GM23248 (cell line): ENCODE results near the gene HAPLN2. TPM values are rescaled to one million over a fixed set of nuclear protein-coding genes. Genes with fewer than 3 reads are reported as not detected.
A peak's percentile ranks its signal among the peaks of the same experiment; 100 is the strongest.
"Not testable (repeated sequence)": the region's sequence is repeated elsewhere in the genome, so short reads cannot be mapped to it uniquely, and the experiment has no call there.

Experiments used
- DNase-seq: peaks from one replicate; pipeline ENCODE4 v3.0.0-alpha.2; 2015
- H2AFZ ChIP-seq: fragments of 200-600 bp; sonication (generic); 2 replicates; pipeline ENCODE4 v1.6.1; 2016; ENCODE audit warnings: antibody characterized with exemption
- H3F3A ChIP-seq: fragments of 200-600 bp; sonication (generic); 2 replicates; pipeline ENCODE4 v1.6.1; 2016; ENCODE audit warnings: mild to moderate bottlenecking, antibody characterized with exemption, mixed run types; ENCODE audit not compliant: insufficient read depth
- H3K27ac ChIP-seq: fragments of 200-600 bp; sonication (generic); 2 replicates; pipeline ENCODE4 v1.5.1; 2016; ENCODE audit warnings: mild to moderate bottlenecking
- H3K27me3 ChIP-seq: fragments of 200-600 bp; sonication (generic); replicated peaks from 2 replicates; pipeline ENCODE4 v1.6.1; 2016; ENCODE audit warnings: mild to moderate bottlenecking; ENCODE audit not compliant: insufficient read depth
- H3K36me3 ChIP-seq: fragments of 200-600 bp; sonication (generic); 2 replicates; pipeline ENCODE4 v1.6.1; 2016; ENCODE audit warnings: low read depth, mild to moderate bottlenecking
- H3K4me1 ChIP-seq: fragments of 200-600 bp; sonication (generic); 2 replicates; pipeline ENCODE4 v1.6.1; 2016; ENCODE audit warnings: mild to moderate bottlenecking; ENCODE audit not compliant: insufficient read depth
- H3K4me2 ChIP-seq: fragments of 200-600 bp; sonication (generic); one replicate; pipeline ENCODE4 v1.6.1; 2016; ENCODE audit warnings: mild to moderate bottlenecking; ENCODE audit not compliant: unreplicated experiment
- H3K4me3 ChIP-seq: fragments of 200-600 bp; sonication (generic); 2 replicates; pipeline ENCODE4 v1.5.1; 2016; ENCODE audit warnings: mild to moderate bottlenecking
- H3K79me2 ChIP-seq: fragments of 200-600 bp; sonication (generic); 2 replicates; pipeline ENCODE4 v1.6.1; 2016; ENCODE audit warnings: mild to moderate bottlenecking; ENCODE audit not compliant: insufficient read depth
- H3K9ac ChIP-seq: fragments of 200-600 bp; sonication (generic); 2 replicates; pipeline ENCODE4 v1.6.1; 2016; ENCODE audit warnings: mild to moderate bottlenecking
- H3K9me2 ChIP-seq: fragments of 200-600 bp; sonication (generic); 2 replicates; pipeline ENCODE4 v1.6.1; 2016; ENCODE audit warnings: mixed run types, mild to moderate bottlenecking, moderate library complexity; ENCODE audit not compliant: insufficient read depth
- H3K9me3 ChIP-seq: fragments of 200-600 bp; sonication (generic); one replicate; pipeline ENCODE4 v1.6.1; 2017; ENCODE audit warnings: low read depth
- H4K20me1 ChIP-seq: fragments of 200-600 bp; sonication (generic); 2 replicates; pipeline ENCODE4 v1.6.0; 2016; ENCODE audit not compliant: insufficient read depth
- EZH2 ChIP-seq: fragments of 200-600 bp; sonication (generic); IDR thresholded peaks from 2 replicates; pipeline ENCODE4 v1.6.1; 2018; ENCODE audit warnings: antibody characterized with exemption, mild to moderate bottlenecking; ENCODE audit not compliant: insufficient read depth, poor library complexity, severe bottlenecking
- EZH2phosphoT487 ChIP-seq: fragments of 200-600 bp; sonication (generic); IDR thresholded peaks from 2 replicates; pipeline ENCODE4 v1.6.1; 2018; ENCODE audit warnings: antibody characterized with exemption, moderate library complexity, mild to moderate bottlenecking, low read depth; ENCODE audit not compliant: insufficient read depth
- WGBS, 2 experiments: methylation state at CpG; one replicate each; pipeline ENCODE4 v1.1.6; 2015 to 2017; ENCODE audit warnings: low lambda C conversion rate in 2 of 2, low coverage in 1 of 2; ENCODE audit errors: missing lambda C conversion rate in 2 of 2; 5-methylcytosine and 5-hydroxymethylcytosine counted together
- in situ Hi-C: fragments of 300-500 bp; cut with MboI; formaldehyde crosslinking; loops from 2 replicates; pipeline ENCODE4 v1.15.0; 2020
- polyA plus RNA-seq: library from polyadenylated mRNA; unstranded; fragments of >200 nt; fragmentation: Nextera tagmentation; extraction: Ambion mirVana; gene quantifications from 2 replicates; pipeline ENCODE4 v1.2.1, GENCODE V29; 2016
- total RNA-seq: library from RNA; depleted of rRNA; stranded (reverse); fragments of >200 nt; shearing (Covaris generic); gene quantifications from 2 replicates; pipeline ENCODE4 v1.2.3, GENCODE V29; 2014

HAPLN2 gene
- total and polyA plus RNA-seq, 2 experiments from 2014 or later: not detected

- TF ChIP-seq EZH2: no peak
- no peak for TF ChIP-seq EZH2phosphoT487
- WGBS, 2 experiments: 17 to 18% methylated on average over 7 of the region's 7 CpGs
- H3K4me3 ChIP-seq: no peak overlapping the region
- H3K4me1 ChIP-seq: no peaks in the 10 kb centered on the region
- H3K27ac ChIP-seq: no peak overlapping the region
- H2AFZ ChIP-seq: no peak overlapping the region
- peak; percentile 85 for DNase-seq
- in situ Hi-C loops: loop anchor here (10.0 kb wide), 1 partner anchor 223 kb away; no protein-coding TSS in a partner anchor
- peaks cover 15% of the 10 kb centered on the region for H3K27me3 ChIP-seq
- no peaks in the 10 kb centered on the region for H3K79me2 ChIP-seq
- H4K20me1 ChIP-seq: no peaks in the 10 kb centered on the region
- H3K9ac ChIP-seq: no peak overlapping the region
- no peak overlapping the region for H3K4me2 ChIP-seq
- no peaks in the 10 kb centered on the region for H3F3A ChIP-seq
- no peaks in the 10 kb centered on the region for H3K9me2 ChIP-seq
- H3K9me3 ChIP-seq: no peaks in the 10 kb centered on the region
- no peaks in the 10 kb centered on the region for H3K36me3 ChIP-seq
These were observed 11.1 kb upstream of the HAPLN2 start for GRCh38 chr1:156608036-156608674.

- H2AFZ ChIP-seq: no peak overlapping the region
- no peaks in the 10 kb centered on the region for H3K36me3 ChIP-seq
- TF ChIP-seq EZH2: no peak
- TF ChIP-seq EZH2phosphoT487: no peak
- in situ Hi-C loops: loop anchor here (10.0 kb wide), 1 partner anchor 224 kb away; no protein-coding TSS in a partner anchor
- H3K4me2 ChIP-seq: no peak overlapping the region
- H3F3A ChIP-seq: no peaks in the 10 kb centered on the region
- no peaks in the 10 kb centered on the region for H3K9me3 ChIP-seq
- H3K27ac ChIP-seq: no peak overlapping the region
- no peaks in the 10 kb centered on the region for H3K79me2 ChIP-seq
- whole genome bisulfite sequencing, 2 experiments: 44 to 53% methylated on average over 6 of the region's 6 CpGs
- no peak overlapping the region for H3K4me3 ChIP-seq
- no peaks in the 10 kb centered on the region for H4K20me1 ChIP-seq
- H3K4me1 ChIP-seq: no peaks in the 10 kb centered on the region
- peaks cover 21% of the 10 kb centered on the region for H3K27me3 ChIP-seq
- no peak overlapping the region for H3K9ac ChIP-seq
- peak; percentile 34 for DNase-seq
- no peaks in the 10 kb centered on the region for H3K9me2 ChIP-seq
These were observed 10.2 kb upstream of the HAPLN2 start for GRCh38 chr1:156608981-156609380.

DNA sequence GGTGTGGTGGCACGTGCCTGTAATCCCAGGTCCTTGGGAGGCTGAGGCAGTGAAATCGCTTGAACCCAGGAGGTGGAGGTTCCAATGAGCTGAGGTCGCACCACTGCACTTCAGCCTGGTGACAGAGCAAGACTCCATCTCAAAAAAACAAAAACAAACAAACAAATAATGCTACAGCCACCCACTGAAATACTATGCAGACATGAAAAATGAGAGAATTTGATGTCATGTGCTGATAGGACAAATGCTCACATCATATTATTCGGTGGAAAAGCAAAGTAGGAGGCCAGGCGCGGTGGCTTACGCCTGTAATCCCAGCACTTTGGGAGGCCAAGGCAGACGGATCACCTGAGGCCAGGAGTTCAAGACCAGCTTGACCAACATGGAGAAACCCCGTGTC lies 9.1 kb upstream of the HAPLN2 start:
- H3F3A ChIP-seq, H3K79me2 ChIP-seq, H3K9ac ChIP-seq, H3K4me1 ChIP-seq, in situ Hi-C loops, H3K4me3 ChIP-seq, H3K4me2 ChIP-seq, H3K9me2 ChIP-seq, H3K36me3 ChIP-seq, H3K27ac ChIP-seq, H3K9me3 ChIP-seq, H4K20me1 ChIP-seq, DNase-seq, H2AFZ ChIP-seq: not testable (repeated sequence)
- 70 to 74% methylated on average over 9 of the region's 9 CpGs for WGBS, 2 experiments
- H3K27me3 ChIP-seq: peaks cover 21% of the 10 kb centered on the region

DNA sequence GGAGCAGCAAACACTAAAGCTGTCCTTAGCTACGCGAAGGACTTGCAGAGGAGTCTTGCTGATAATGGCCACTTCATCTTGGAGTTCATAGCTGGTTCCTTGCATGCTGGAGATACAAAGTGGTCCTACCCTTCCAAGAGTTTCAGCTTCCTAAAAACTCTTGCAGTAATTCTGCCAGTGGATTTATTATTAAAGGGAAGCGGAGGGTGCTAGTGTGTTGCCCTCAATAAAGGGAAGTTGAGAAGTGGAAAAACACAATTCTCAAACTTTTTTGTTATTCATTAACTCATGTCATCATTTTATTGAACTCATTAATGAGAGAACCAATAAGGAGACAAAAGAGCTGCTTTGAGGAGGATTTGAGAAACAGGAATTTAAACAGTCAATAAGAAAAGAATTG lies 6.5 kb upstream of the HAPLN2 start:
- Histone ChIP-seq H3K9me3 (no peaks in the 10 kb centered on the region), H2AFZ (no peak overlapping the region), H3K36me3 (no peaks in the 10 kb centered on the region), H3K27me3 (peaks cover 21% of the 10 kb centered on the region), H3K9me2 (no peaks in the 10 kb centered on the region), H3K4me2 (no peak overlapping the region), H3K4me3 (no peak overlapping the region), H4K20me1 (no peaks in the 10 kb centered on the region), H3K4me1 (no peaks in the 10 kb centered on the region), H3K27ac (no peak overlapping the region), H3K9ac (no peak overlapping the region), H3F3A (no peaks in the 10 kb centered on the region), H3K79me2 (no peaks in the 10 kb centered on the region)
- 46 to 54% methylated on average over 3 of the region's 3 CpGs for WGBS, 2 experiments
- no peak for TF ChIP-seq EZH2phosphoT487
- TF ChIP-seq EZH2: no peak
- DNase-seq: no peak
- in situ Hi-C loops: no loop called here

DNA sequence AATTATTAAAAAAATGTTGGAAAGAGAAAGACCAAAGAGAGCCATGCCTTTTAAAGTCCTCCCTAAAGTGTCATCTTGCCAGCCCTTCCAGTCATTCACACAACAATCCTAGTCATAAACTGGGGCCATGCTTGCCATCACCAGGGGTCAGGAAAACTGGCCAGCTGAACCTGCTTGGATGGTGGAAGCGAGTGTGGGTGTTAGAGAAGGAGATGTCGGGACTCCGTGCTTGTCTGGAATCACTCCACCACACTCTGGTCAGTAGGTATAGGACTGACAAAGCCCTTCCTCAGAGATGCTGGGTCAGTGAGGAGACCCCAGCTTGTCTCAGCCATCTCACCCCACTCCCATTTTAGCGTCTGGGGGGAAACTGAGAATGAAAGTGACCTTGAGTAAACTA lies 3.3 kb upstream of the HAPLN2 start:
- no peaks in the 10 kb centered on the region for H3K9me2 ChIP-seq
- no peaks in the 10 kb centered on the region for H3K36me3 ChIP-seq
- no peaks in the 10 kb centered on the region for H4K20me1 ChIP-seq
- H3K27ac ChIP-seq: no peak overlapping the region
- no peak for DNase-seq
- no peaks in the 10 kb centered on the region for H3K79me2 ChIP-seq
- peaks cover 44% of the 10 kb centered on the region for H3K27me3 ChIP-seq
- H2AFZ ChIP-seq: no peak overlapping the region
- no peak overlapping the region for H3K9ac ChIP-seq
- H3K9me3 ChIP-seq: no peaks in the 10 kb centered on the region
- H3K4me2 ChIP-seq: no peak overlapping the region
- 12 to 16% methylated on average over 4 of the region's 4 CpGs for WGBS, 2 experiments
- no peak overlapping the region for H3K4me3 ChIP-seq
- H3K4me1 ChIP-seq: no peaks in the 10 kb centered on the region
- in situ Hi-C loops: no loop called here
- no peaks in the 10 kb centered on the region for H3F3A ChIP-seq
- no peak for TF ChIP-seq EZH2
- no peak for TF ChIP-seq EZH2phosphoT487
